ENCODE results near the gene EYS.

The EYS gene

DNA sequence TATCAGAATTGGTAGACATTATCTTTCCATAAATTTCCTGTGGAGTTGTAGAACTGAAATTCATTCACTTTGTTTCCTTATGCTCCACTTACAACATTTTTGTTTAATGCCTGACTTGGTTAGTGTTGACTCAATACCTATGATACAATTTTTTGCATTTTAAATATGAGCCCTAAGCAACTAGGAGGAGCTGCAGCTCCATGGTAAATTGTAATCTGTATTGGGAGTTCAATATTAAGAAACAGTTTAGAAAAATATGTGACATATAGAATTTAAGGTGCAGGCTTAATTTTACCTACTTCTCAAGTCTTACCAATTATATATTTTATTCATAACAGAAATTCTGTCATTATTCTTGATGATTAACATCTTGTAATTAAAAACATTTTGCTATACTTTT, 868.3 kb downstream of the EYS start:
- DNase-seq (ENCODE audit: low spot score), result no peak

DNA sequence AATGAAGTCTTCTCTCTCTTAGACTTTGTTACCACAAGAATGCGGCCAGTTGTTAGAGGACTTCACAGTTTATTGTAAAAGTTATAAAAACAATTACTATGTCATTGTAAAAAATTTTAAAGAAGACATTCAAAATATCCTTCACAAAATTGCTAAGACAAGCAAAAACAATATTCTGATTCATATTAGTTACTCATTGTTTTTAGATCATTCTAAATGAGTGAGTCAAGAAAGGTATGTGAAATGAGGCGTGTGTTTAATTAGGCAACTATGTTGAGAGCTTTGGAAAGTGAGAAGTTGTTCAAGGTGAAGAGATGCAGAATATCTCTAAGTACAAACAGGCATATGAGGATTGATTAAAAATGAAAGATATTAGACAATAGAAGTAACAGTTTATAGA, 875.3 kb downstream of the EYS start:
- DNase-seq (ENCODE audit: low spot score), result no peak

DNA sequence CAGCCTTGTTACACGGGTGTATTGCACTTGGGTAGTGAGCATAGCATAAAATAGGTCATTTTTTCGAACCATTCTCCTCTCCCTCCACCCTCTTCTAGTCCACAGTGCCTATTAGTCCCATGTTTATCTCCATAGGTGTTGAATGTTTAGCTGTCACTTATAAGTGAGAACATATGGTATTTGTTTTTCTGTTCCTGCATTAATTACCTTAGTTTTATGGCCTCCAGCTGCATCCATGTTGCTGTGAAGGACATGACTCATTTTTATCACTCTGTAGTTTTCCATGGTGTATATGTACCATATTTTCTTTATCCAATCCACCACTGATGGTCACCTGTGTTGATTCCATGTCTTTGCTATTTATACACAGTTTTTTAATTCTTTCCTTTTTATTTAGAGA, 889.5 kb downstream of the EYS start:
- DNase-seq (ENCODE audit: low spot score), result no peak

DNA sequence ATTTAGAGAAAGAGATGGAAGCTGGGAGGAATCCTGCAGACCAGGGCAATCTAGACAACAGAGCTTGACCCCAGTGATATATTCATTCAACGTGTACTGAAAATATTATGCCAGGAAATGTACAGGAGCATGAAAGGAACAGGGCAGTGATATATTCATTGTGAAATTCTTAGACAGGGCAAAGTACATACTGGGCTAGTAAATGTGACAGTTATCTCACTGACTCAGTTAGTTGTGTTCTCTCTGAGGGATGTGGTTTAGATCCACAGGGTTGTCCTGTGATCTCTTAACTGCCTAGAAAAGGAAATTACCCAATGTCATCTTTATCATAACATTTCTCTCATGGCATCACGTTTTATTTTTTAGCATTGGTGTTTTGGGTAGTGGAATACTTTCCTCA, 891.3 kb downstream of the EYS start:
- no peak for DNase-seq (ENCODE audit: low spot score)

DNA sequence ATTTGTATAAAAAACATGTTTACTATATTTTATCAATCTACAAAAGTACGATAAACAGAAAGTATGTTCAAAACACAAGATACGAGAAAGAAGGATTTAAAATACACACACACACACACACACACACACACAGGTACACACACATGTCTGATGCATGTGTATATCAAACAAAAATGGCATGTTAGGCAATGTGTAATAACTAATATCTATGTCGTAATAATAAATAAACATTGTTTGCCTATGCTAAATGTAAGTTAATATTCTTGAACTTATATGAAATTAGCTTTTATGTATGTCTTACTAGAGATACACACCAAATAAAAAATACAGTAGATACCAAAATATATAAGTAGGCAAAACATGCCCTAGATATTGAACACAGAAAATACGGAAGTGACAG, 894.9 kb downstream of the EYS start:
- no peak for DNase-seq (ENCODE audit: low spot score)

DNA sequence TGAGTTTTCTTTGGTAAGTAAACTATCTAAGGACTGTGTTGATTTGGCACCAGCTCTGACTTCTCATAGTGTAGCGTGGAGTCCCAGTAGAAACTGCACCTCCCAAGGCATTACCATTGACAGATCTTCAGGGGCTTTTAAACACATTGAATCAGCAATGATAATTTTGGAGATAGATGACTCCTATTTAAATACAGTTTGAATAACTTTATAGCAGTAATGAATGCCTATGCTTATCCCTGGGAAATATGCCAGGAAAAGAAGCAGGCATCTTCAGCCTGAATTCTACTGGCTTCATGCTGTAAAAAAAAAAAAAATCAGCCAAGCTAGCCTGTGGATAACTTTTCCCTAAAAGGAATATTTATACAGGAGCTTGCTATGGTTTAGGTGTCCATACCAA, 895.9 kb downstream of the EYS start:
- DNase-seq (ENCODE audit: low spot score), result no peak

GRCh38 chr6:64807785-64808184, 899.2 kb downstream of the EYS start:
- no peak for DNase-seq (ENCODE audit: low spot score)

- DNase-seq (ENCODE audit: low spot score), result no peak
These were observed 903.4 kb downstream of the EYS start for GRCh38 chr6:64803470-64804166.

- DNase-seq (ENCODE audit: low spot score), result no peak
These were observed 914.5 kb downstream of the EYS start for GRCh38 chr6:64792534-64792933.

- no peak for DNase-seq (ENCODE audit: low spot score)
These were observed 917.5 kb downstream of the EYS start for GRCh38 chr6:64789476-64789875.

DNA sequence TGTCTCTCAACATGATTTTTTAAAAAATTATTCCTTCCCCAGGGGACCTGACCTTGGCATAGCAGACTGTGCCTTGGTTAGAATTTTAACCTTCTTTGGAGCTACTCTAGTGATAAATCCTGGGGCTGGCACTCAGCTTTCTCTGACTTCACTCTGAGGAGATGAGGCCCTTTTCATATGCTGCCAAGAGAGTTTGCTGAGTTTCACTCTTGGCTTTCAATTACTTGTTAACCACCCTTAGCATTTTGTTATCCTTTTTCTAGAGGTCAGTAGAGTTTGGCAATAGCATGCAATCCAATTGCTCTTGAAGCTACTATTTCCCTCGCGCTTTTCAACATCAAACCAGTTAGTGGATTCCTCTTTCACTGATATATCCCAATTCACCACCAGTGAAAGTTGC, 920.3 kb downstream of the EYS start:
- no peak for DNase-seq (ENCODE audit: low spot score)

GRCh38 chr6:64782877-64783276, 924.1 kb downstream of the EYS start:
- DNase-seq (ENCODE audit: low spot score), result no peak

DNA sequence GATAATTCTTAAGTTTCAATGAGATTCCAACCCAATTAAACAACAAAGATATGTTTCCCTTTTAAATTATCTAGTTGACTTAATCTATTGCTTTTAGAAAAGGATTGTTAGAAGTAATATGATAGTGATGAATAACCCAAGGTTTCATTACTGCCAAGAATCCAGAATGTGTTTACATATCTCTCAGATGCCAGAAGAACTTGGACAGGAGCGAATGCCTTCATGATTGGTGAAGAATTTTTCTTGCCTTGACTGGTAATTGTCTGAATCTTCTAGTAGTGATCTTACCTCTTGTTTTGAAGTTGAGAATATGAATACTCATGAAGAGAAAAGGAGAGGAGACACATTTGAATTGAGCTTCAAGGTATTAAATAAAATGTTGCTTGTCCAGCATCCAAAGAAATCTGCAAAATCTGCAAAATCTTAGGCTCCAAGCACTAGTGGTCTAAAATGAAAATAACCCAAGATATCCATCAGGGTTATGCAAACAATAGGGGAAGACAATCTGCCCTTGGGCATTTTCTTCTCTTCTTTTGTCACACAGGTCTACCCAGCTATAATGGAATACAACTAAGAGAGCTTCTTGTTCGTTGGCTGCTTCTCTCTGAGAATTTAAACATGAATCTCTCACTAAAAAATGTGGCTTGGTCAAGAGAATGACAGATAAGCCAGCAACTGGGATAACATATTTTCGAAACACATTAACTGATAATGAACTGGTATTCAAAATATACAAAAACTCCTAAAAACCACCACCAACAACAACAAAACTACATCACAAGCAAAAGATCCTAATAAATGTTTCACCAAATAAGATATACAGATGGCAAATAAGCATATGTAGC, 928.9 kb downstream of the EYS start:
- no peak for DNase-seq (ENCODE audit: low spot score)

DNA sequence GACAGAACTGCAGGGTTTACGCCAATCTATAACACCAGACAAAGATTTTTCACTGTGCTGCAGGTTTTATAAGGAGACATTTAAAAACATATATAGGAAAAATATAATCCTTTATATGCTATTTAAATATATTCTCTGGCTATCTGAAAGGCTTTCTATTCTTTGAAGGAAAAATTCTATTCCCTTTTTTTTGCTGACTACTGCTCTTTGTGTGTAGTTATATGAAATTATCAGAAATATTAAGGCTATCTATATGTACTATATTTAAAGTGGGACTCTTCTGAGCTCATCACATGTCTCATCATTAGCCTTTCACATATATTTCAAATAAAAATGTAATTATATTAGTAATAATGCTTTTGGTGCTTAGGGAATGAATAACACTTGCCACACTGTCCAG, 930.7 kb downstream of the EYS start:
- DNase-seq (ENCODE audit: low spot score), result no peak

DNA sequence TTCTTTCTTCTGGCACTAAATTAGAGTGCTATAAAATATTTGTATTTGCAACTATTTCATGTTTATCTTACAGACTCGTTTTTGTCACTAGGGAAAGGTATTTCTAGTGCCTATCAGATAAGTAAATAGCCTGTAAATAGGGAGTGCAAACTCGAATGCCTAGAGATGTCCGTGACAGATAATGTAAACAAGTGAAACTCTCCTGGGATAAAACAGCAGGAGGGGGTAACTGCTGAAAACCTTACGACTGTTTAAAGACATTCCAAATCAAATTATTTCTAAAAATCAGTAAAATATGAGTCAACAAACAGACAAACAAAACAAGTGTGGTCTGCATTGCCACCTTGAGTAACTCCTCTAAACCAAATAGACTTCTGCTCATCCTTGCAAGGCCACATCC, 932.1 kb downstream of the EYS start:
- no peak for DNase-seq (ENCODE audit: low spot score)

DNA sequence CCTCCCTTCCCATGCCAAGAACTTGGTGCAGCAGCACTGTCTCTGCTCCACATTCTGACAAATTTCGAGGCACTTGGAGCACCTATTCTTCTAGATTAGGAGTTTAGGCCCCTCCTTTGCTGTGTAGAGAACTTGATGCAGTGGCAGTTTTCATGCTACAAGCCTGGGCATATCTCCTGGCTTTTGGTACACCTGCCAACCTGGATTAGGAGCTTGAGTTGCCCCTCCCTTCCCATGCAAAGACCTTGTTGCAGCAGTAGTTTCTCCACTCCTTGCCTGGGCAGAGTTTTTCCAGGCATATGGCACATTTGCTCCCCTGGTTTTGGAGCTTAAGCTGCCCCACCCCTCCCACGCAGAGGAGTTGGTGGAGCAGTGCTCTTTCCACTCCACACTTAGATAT, 956.1 kb downstream of the EYS start:
- no peak for DNase-seq (ENCODE audit: low spot score)

GRCh38 chr6:64737418-64737817, 969.6 kb downstream of the EYS start:
- no peak for DNase-seq (ENCODE audit: low spot score)

DNA sequence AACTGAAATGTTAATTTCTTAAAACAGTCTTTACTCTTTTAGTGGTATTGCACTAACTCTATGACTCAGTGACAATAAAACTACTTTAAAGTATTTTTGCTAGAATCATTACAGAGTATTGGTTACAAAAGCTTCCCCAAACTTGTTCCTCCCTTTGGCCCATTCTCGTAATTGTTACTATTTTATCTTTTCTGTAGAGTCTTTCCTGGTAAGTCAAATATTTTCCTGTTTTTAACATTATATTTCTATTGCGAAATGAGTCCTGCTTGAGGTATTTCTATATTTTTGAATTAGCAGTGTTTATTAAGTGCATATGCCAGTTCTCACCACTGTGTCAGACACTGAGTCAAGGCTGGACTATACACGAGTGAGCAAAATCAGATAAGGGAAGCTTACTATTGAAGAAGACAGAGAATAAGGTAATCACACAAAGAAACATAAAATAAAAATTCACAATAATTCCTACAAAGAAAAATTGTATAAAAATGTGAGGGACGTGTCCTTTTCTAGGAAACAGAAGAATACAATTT, 970.5 kb downstream of the EYS start:
- DNase-seq (ENCODE audit: low spot score), result no peak

- no peak for DNase-seq (ENCODE audit: low spot score)
These were observed 973.6 kb downstream of the EYS start for GRCh38 chr6:64733433-64733832.

DNA sequence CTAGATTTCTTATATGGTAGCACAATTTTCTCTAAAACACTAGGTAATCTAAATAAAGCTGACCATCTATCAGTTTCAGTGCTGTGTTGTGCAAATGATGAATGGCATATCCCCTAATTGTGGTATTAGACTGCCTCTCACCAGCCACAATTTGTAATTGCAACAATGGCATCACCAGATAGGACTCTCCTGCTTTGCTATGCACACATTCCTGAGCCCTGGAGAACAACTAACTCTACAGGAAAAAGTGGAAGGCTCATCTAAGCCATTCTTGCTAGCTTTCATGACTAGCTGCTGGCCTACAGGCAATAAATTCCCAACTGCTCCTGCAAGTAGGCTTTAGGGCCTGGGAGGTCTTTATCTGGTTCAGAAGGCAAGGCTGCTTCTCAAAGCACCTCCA, 974.1 kb downstream of the EYS start:
- no peak for DNase-seq (ENCODE audit: low spot score)

DNA sequence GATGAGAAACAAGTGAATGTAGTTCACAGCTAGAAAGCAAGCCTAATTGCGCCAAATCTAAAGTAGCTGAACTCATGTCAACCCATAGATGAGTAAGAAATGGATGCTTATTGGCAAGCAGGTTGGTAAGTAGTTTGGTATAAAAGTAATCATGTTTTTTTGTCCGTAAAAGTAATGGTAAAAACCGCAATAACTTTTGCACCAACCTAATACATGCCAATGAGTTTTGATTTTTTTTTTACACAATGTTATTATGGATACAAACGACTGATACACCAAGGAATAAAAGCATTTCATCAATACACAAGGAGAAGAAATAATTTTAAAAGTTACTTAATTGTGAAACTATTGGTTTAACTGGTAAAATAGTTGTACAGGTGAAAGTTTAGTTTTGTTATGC, 977.5 kb downstream of the EYS start:
- no peak for DNase-seq (ENCODE audit: low spot score)

DNA sequence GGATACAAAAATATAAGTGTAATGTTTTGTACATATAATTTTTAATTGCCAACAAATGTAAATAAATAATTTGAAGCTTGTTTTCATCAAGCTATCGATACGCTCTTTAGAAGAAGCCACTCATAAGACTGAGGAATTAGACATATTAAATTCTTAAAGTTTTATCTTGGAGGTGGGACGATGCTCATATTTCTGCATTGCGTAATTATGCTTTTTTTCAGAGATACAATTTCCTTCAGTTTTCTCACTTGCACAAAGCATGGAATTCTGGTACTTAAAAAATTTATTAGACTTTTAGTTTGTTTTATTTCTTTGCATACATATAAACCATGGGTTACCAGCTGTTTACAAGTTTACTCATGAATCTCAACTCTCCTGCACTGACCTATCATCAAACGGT, 980.0 kb downstream of the EYS start:
- no peak for DNase-seq (ENCODE audit: low spot score)

- no peak for DNase-seq (ENCODE audit: low spot score)
These were observed 982.9 kb downstream of the EYS start for GRCh38 chr6:64724091-64724490.
